A549 (cell line): ENCODE measurements around the gene TRA2B. TPM values are rescaled to one million over a fixed set of nuclear protein-coding genes. Genes with fewer than 3 reads are reported as not detected.

Source experiments
- ATAC-seq, 2 experiments: fragments of 200-7000 bp in 1 of 2; fragments of >200 bp in 1 of 2; cut with Nextera tagmentation in 1 of 2; cut with Tn5 transposase in 1 of 2; 3 replicates each; pipeline versions ENCODE4 v1.8.0 to v1.9.1; 2018 to 2020; ENCODE audit warnings: mild to moderate bottlenecking in 1 of 2, moderate library complexity in 1 of 2
- CTCF ChIA-PET: fragments of 300-600 bp; sonication (Branson Sonifier 250); formaldehyde crosslinking; extraction: SDS; loops from one replicate; lab custom pipeline; 2021; ENCODE audit warnings: antibody characterized with exemption, inconsistent platforms; lab: Yijun Ruan, JAX
- POLR2A ChIA-PET: fragments of 350-600 bp; formaldehyde crosslinking; extraction: SDS; loops from one replicate; lab custom pipeline; 2021; ENCODE audit warnings: antibody characterized with exemption, inconsistent platforms; lab: Yijun Ruan, JAX
- DNase-seq, 2 experiments: peaks; one replicate each; pipeline versions ENCODE4 v3.0.0 to v3.0.0-alpha.2; 2011 to 2016; ENCODE audit warnings: low read depth in 1 of 2, low spot score in 1 of 2
- FAIRE-seq: peaks from 2 replicates; lab custom pipeline; 2011; peaks lifted over from hg19 to GRCh38; lab: Jason Lieb, UNC
- H3K27ac ChIP-seq, 2 experiments: fragments of >200 bp; sonication (Bioruptor Twin); formaldehyde crosslinking; 3 replicates each; pipeline ENCODE4 v1.5.1; 2016 to 2017
- H3K4me1 ChIP-seq: fragments of >200 bp; sonication (Bioruptor Twin); formaldehyde crosslinking; 3 replicates; pipeline ENCODE4 v1.6.1; 2016
- H3K4me2 ChIP-seq: fragments of >200 bp; sonication (Bioruptor Twin); formaldehyde crosslinking; 3 replicates; pipeline ENCODE4 v1.6.1; 2016
- H3K4me3 ChIP-seq: fragments of >200 bp; sonication (Bioruptor Twin); formaldehyde crosslinking; 3 replicates; pipeline ENCODE4 v1.5.1; 2016
- H3K9me3 ChIP-seq: fragments of >200 bp; sonication (Bioruptor Twin); formaldehyde crosslinking; 3 replicates; pipeline ENCODE4 v1.6.1; 2016
- ATOH8 ChIP-seq: fragments of 250-450 bp; sonication (Bioruptor Pico); IDR thresholded peaks from 2 replicates; pipeline ENCODE4 v1.5.0; 2020; ENCODE audit warnings: low read depth, mild to moderate bottlenecking, moderate library complexity
- CBX8 ChIP-seq: fragments of 200-600 bp; sonication (generic); IDR thresholded peaks from 2 replicates; pipeline ENCODE4 v1.6.1; 2016
- CHD2 ChIP-seq: fragments of 150-350 bp; IDR thresholded peaks from 2 replicates; pipeline ENCODE4 v1.6.1; 2014; ENCODE audit warnings: low read length; ENCODE audit not compliant: partially characterized antibody
- E2F6 ChIP-seq: IDR thresholded peaks from 2 replicates; pipeline ENCODE4 v1.6.1; 2012; ENCODE audit warnings: low read depth, borderline replicate concordance
- FOSB ChIP-seq: fragments of 250-450 bp; sonication (Bioruptor Pico); IDR thresholded peaks from 2 replicates; pipeline ENCODE4 v1.5.0; 2020; ENCODE audit warnings: mild to moderate bottlenecking, moderate library complexity
- FOSL2 ChIP-seq, 2 experiments: fragments of 450-650 bp in 1 of 2; fragments of >200 bp in 1 of 2; sonication (Bioruptor Twin) in 1 of 2; formaldehyde crosslinking; IDR thresholded peaks; 2 replicates each; pipeline versions ENCODE4 v1.5.0 to v1.6.1; 2016 to 2020; ENCODE audit warnings: mild to moderate bottlenecking in 1 of 2, moderate library complexity in 1 of 2
- GATA3 ChIP-seq: IDR thresholded peaks from 2 replicates; pipeline ENCODE4 v1.6.1; 2012; ENCODE audit warnings: borderline replicate concordance
- HOXA7 ChIP-seq: fragments of 250-450 bp; sonication (Bioruptor Pico); IDR thresholded peaks from 2 replicates; pipeline ENCODE4 v1.5.0; 2020; ENCODE audit warnings: mild to moderate bottlenecking, moderate library complexity
- JUN ChIP-seq, 2 experiments: fragments of >200 bp; sonication (Bioruptor Twin); formaldehyde crosslinking; IDR thresholded peaks; 2 replicates in 1 of 2; 3 replicates in 1 of 2; pipeline ENCODE4 v1.6.1; 2016 to 2017
- JUNB ChIP-seq: fragments of >200 bp; sonication (Bioruptor Twin); formaldehyde crosslinking; IDR thresholded peaks from 2 replicates; pipeline ENCODE4 v1.6.1; 2016
- KDM5A ChIP-seq: fragments of 200-600 bp; sonication (generic); IDR thresholded peaks from 2 replicates; pipeline ENCODE4 v1.6.1; 2016; ENCODE audit warnings: antibody characterized with exemption, mild to moderate bottlenecking
- MYC ChIP-seq: IDR thresholded peaks from 2 replicates; pipeline ENCODE4 v1.6.1; 2012; ENCODE audit warnings: mild to moderate bottlenecking, inconsistent platforms, low read length, improper control_type of control experiment, borderline replicate concordance
- NPAS2 ChIP-seq: fragments of 250-450 bp; sonication (Bioruptor Pico); IDR thresholded peaks from 2 replicates; pipeline ENCODE4 v1.8.0; 2022; ENCODE audit warnings: mild to moderate bottlenecking, moderate library complexity, borderline replicate concordance
- PHF8 ChIP-seq: fragments of 200-600 bp; sonication (generic); IDR thresholded peaks from 2 replicates; pipeline ENCODE4 v1.6.1; 2016; ENCODE audit warnings: low read depth, mild to moderate bottlenecking, antibody characterized with exemption, moderate library complexity, borderline replicate concordance
- POLR2A ChIP-seq: IDR thresholded peaks from 2 replicates; pipeline ENCODE4 v1.6.1; 2012; ENCODE audit warnings: mild to moderate bottlenecking, low read length
- POLR2AphosphoS2 ChIP-seq: conservative IDR thresholded peaks from 2 replicates; pipeline ENCODE4 v1.6.1; 2012; ENCODE audit warnings: low read length, improper control_type of control experiment, inconsistent platforms
- RAD21 ChIP-seq, 2 experiments: fragments of >200 bp in 1 of 2; sonication (Bioruptor Twin) in 1 of 2; formaldehyde crosslinking in 1 of 2; IDR thresholded peaks in 1 of 2; conservative IDR thresholded peaks in 1 of 2; 2 replicates in 1 of 2; 3 replicates in 1 of 2; pipeline ENCODE4 v1.6.1; 2012 to 2018; ENCODE audit warnings: inconsistent platforms in 1 of 2
- RARB ChIP-seq: fragments of 250-450 bp; sonication (Bioruptor Pico); IDR thresholded peaks from 2 replicates; pipeline ENCODE4 v1.8.0; 2021; ENCODE audit warnings: mild to moderate bottlenecking, moderate library complexity
- RFX5 ChIP-seq: fragments of 450-650 bp; IDR thresholded peaks from 2 replicates; pipeline ENCODE4 v1.7.1; 2014; ENCODE audit warnings: antibody characterized with exemption, mild to moderate bottlenecking, moderate library complexity
- SREBF2 ChIP-seq: fragments of 450-650 bp; IDR thresholded peaks from 2 replicates; pipeline ENCODE4 v1.6.1; 2014; ENCODE audit warnings: mild to moderate bottlenecking, moderate library complexity
- USF2 ChIP-seq: fragments of 450-650 bp; IDR thresholded peaks from 2 replicates; pipeline ENCODE4 v1.6.1; 2014; ENCODE audit warnings: antibody characterized with exemption
- ZFP36 ChIP-seq: fragments of 450-650 bp; IDR thresholded peaks from 2 replicates; pipeline ENCODE4 v1.6.1; 2014; ENCODE audit warnings: borderline replicate concordance; ENCODE audit not compliant: partially characterized antibody
- WGBS: methylation state at CpG from one replicate; pipeline ENCODE4 v1.1.6; 2017; ENCODE audit errors: missing lambda C conversion rate; 5-methylcytosine and 5-hydroxymethylcytosine counted together
- polyA plus RNA-seq, 4 experiments: library from polyadenylated mRNA; depleted of rRNA in 3 of 4; stranded (reverse); fragments of >200 nt; fragmentation: RNase III in 1 of 4; extraction: RNeasy Plus Mini Kit Qiagen cat#74134 plus additional on column Dnase treatment in 1 of 4; gene quantifications; 2 replicates in 3 of 4; 3 replicates in 1 of 4; pipeline ENCODE4 v1.2.3, GENCODE V29; 2011 to 2017
- TF ChIP-seq, protein P1 (sequence below): fragments of >200 bp; sonication (Bioruptor Twin); formaldehyde crosslinking; IDR thresholded peaks from 3 replicates; pipeline ENCODE4 v1.5.1; 2016
- TF ChIP-seq, protein P2 (sequence below): fragments of >200 bp; sonication (Bioruptor Twin); formaldehyde crosslinking; IDR thresholded peaks from 3 replicates; pipeline ENCODE4 v1.6.1; 2016

The TRA2B gene
- polyA plus RNA-seq, 2 of the 4 experiments (the other 2 are of a cell fraction) = 193 to 273 TPM

GRCh38 chr3:185981621-185982020 is 43.8 kb upstream of the TRA2B start:
- TF ChIP-seq RARB (CRISPR knock-in tag) (0 out of 2 replicates have a peak, but pooled peaks have one; percentile 65), JUNB (no peak), FOSB (CRISPR knock-in tag) (peak; percentile 38; the same call in 1 of the 2 replicates), FOSL2 (IDR thresholded peaks at IDR 0.05) (no peak), FOSL2 (CRISPR knock-in tag; IDR thresholded peaks at IDR 0.05) (0 out of 2 replicates have a peak, but pooled peaks have one; percentile 23)
- ATAC-seq = no peak
- POLR2A ChIA-PET = no interaction called here
- H3K4me2 ChIP-seq = no peak overlapping the region
- no peaks in the 10 kb centered on the region for H3K9me3 ChIP-seq
- no peak for FAIRE-seq
- H3K4me3 ChIP-seq = no peak overlapping the region
- no peak for DNase-seq
- H3K4me1 ChIP-seq = peaks cover 32% of the 10 kb centered on the region
- CTCF ChIA-PET = interaction anchor here (0.7 to 3.5 kb wide), 7 partner anchors 12 to 317 kb away, joined by 3 to 36 read pairs (median 3); no protein-coding TSS in a partner anchor
- 17% methylated on average over 3 of the region's 3 CpGs for WGBS
- no peak overlapping the region for H3K27ac ChIP-seq

DNA sequence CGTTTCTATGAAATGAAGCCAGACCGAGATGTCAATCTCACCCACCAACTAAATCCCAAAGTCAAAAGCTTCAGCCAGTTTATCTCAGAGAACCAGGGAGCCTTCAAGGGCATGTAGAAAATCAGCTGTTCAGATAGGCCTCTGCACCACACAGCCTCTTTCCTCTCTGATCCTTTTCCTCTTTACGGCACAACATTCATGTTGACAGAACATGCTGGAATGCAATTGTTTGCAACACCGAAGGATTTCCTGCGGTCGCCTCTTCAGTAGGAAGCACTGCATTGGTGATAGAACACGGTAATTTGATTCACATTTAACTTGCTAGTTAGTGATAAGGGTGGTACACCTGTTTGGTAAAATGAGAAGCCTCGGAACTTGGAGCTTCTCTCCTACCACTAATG is 41.9 kb upstream of the TRA2B start:
- Histone ChIP-seq H3K4me1 (peaks cover 29% of the 10 kb centered on the region), H3K27ac (no peak overlapping the region), H3K9me3 (no peaks in the 10 kb centered on the region)
- ATAC-seq = no peak
- WGBS = 80% methylated on average over 8 of the region's 8 CpGs
- DNase-seq = no peak
- CTCF ChIA-PET = interaction anchor here (0.6 to 4.6 kb wide), 6 partner anchors 12 to 561 kb away, joined by 3 to 33 read pairs (median 8); no protein-coding TSS in a partner anchor
- TF ChIP-seq FOSB (CRISPR knock-in tag) (no peak), MYC (no peak), POLR2AphosphoS2 (no peak), KDM5A (no peak), NPAS2 (CRISPR knock-in tag) (no peak)
- TF ChIP-seq, protein P1, sequence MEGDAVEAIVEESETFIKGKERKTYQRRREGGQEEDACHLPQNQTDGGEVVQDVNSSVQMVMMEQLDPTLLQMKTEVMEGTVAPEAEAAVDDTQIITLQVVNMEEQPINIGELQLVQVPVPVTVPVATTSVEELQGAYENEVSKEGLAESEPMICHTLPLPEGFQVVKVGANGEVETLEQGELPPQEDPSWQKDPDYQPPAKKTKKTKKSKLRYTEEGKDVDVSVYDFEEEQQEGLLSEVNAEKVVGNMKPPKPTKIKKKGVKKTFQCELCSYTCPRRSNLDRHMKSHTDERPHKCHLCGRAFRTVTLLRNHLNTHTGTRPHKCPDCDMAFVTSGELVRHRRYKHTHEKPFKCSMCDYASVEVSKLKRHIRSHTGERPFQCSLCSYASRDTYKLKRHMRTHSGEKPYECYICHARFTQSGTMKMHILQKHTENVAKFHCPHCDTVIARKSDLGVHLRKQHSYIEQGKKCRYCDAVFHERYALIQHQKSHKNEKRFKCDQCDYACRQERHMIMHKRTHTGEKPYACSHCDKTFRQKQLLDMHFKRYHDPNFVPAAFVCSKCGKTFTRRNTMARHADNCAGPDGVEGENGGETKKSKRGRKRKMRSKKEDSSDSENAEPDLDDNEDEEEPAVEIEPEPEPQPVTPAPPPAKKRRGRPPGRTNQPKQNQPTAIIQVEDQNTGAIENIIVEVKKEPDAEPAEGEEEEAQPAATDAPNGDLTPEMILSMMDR = no peak
- TF ChIP-seq, all 56 proteins: peak for 0
- FAIRE-seq = no peak
- Histone ChIP-seq H3K4me3 (no peak overlapping the region), H3K4me2 (no peak overlapping the region)
- POLR2A ChIA-PET = interaction anchor here (0.6 kb wide), 1 partner anchor 102 kb away, joined by 3 read pairs; no protein-coding TSS in a partner anchor

- H3K27ac ChIP-seq = no peak overlapping the region
- ATAC-seq = no peak
- POLR2A ChIA-PET = no interaction called here
- TF ChIP-seq USF2 (no peak), POLR2A (no peak), GATA3 (no peak), RAD21 (conservative IDR thresholded peaks at IDR 0.05 in 1 of 2, IDR thresholded peaks at IDR 0.05 in 1 of 2) (no peak), CBX8 (no peak), RFX5 (no peak), KDM5A (no peak)
- TF ChIP-seq, all 56 proteins: peak for 0
- no peak for FAIRE-seq
- CTCF ChIA-PET = interaction anchor here (2.0 to 4.6 kb wide), 5 partner anchors 11 to 318 kb away, joined by 5 to 33 read pairs (median 9); no protein-coding TSS in a partner anchor
- H3K4me2 ChIP-seq = no peak overlapping the region
- 73% methylated on average over 5 of the region's 5 CpGs for WGBS
- no peaks in the 10 kb centered on the region for H3K9me3 ChIP-seq
- no peak for DNase-seq
- peaks cover 18% of the 10 kb centered on the region; the same call in 2 of the 3 replicates for H3K4me1 ChIP-seq
- H3K4me3 ChIP-seq = no peak overlapping the region
Observed at GRCh38 chr3:185978516-185978915, 40.7 kb upstream of the TRA2B start.

- ChIA-PET POLR2A (no interaction called here), CTCF (interaction anchor here (0.9 to 4.6 kb wide), 13 partner anchors 10 to 564 kb away, joined by 3 to 33 read pairs (median 6); no protein-coding TSS in a partner anchor)
- H3K4me1 ChIP-seq = peaks cover 10% of the 10 kb centered on the region; the same call in 2 of the 3 replicates
- H3K4me3 ChIP-seq = no peak overlapping the region
- WGBS = 31% methylated on average over 3 of the region's 3 CpGs
- H3K9me3 ChIP-seq = no peaks in the 10 kb centered on the region
- no peak overlapping the region for H3K4me2 ChIP-seq
- H3K27ac ChIP-seq = no peak overlapping the region
- DNase-seq = no peak
- FAIRE-seq = no peak
- no peak for ATAC-seq
- TF ChIP-seq CBX8 = no peak
- no peak for TF ChIP-seq JUN (IDR thresholded peaks at IDR 0.05)
- TF ChIP-seq E2F6 = no peak
- TF ChIP-seq, protein P2, sequence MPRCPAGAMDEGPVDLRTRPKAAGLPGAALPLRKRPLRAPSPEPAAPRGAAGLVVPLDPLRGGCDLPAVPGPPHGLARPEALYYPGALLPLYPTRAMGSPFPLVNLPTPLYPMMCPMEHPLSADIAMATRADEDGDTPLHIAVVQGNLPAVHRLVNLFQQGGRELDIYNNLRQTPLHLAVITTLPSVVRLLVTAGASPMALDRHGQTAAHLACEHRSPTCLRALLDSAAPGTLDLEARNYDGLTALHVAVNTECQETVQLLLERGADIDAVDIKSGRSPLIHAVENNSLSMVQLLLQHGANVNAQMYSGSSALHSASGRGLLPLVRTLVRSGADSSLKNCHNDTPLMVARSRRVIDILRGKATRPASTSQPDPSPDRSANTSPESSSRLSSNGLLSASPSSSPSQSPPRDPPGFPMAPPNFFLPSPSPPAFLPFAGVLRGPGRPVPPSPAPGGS = no peak
- TF ChIP-seq SREBF2 = no peak
- TF ChIP-seq HOXA7 = no peak
- TF ChIP-seq CHD2 = no peak
- no peak for TF ChIP-seq ATOH8
- TF ChIP-seq PHF8 = no peak
- TF ChIP-seq USF2 = no peak
- no peak for TF ChIP-seq ZFP36
Observed at GRCh38 chr3:185977679-185978040, 39.8 kb upstream of the TRA2B start.
